GM06990 (cell line): ENCODE data around the gene ALK.

Source experiments
- DNase-seq: peaks from one replicate; pipeline ENCODE4 v3.0.0-alpha.2; 2011; ENCODE audit not compliant: insufficient read length; ENCODE audit errors: extremely low read depth
- H3K27me3 ChIP-seq: replicated peaks from 2 replicates; pipeline ENCODE4 v1.6.0; 2011; ENCODE audit warnings: low read length; ENCODE audit not compliant: control insufficient read depth, insufficient read depth
- H3K36me3 ChIP-seq: 2 replicates; pipeline ENCODE4 v1.5.1; 2011; ENCODE audit warnings: low read length; ENCODE audit not compliant: control insufficient read depth, insufficient read depth
- H3K4me3 ChIP-seq: replicated peaks from 2 replicates; pipeline ENCODE4 v1.5.1; 2011; ENCODE audit warnings: low read depth, mild to moderate bottlenecking, control low read depth, low read length
- TF ChIP-seq, protein P1 (sequence below): IDR thresholded peaks from 2 replicates; pipeline ENCODE4 v1.5.1; 2011; ENCODE audit warnings: low read length, control low read depth, mild to moderate bottlenecking, inconsistent platforms; ENCODE audit not compliant: insufficient read depth, poor library complexity, severe bottlenecking

ALK gene

DNA sequence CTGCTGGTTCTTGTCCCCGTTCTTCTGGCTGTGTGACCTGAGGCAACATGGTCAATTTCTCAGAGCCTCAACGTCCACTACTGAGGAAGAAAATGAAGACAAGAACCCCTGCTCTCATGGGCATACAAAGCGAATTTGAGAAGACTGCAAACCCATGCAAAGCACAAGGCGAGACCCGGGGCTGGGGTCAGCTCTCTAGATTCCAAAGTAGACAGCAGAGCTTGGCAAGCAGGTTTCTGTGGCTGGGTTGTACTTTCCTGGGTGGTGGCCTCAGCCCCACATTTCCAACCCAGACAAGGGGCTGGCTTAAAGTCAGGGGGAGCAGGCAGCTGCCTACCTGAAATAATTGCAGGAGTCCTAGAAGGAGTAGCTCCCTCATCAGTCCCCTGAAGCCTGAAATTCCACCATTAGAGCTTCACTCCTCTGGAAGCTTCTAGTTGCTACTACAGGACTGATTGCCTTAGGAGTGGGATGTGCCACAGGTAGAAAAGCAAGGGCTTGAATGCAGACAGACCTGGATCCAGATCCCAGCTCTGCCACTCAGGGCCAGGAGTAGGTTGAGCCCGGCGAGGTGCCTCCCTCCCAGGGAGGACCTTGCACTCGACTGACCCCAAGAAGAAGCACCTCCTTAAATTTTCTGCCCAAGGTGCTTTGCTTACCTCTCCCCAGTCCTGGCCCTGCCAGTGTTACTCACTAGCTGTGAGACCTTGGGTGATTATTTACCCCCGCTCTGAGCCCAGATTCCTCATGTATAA is 678.6 kb downstream of the ALK start:
- TF ChIP-seq, protein P1, sequence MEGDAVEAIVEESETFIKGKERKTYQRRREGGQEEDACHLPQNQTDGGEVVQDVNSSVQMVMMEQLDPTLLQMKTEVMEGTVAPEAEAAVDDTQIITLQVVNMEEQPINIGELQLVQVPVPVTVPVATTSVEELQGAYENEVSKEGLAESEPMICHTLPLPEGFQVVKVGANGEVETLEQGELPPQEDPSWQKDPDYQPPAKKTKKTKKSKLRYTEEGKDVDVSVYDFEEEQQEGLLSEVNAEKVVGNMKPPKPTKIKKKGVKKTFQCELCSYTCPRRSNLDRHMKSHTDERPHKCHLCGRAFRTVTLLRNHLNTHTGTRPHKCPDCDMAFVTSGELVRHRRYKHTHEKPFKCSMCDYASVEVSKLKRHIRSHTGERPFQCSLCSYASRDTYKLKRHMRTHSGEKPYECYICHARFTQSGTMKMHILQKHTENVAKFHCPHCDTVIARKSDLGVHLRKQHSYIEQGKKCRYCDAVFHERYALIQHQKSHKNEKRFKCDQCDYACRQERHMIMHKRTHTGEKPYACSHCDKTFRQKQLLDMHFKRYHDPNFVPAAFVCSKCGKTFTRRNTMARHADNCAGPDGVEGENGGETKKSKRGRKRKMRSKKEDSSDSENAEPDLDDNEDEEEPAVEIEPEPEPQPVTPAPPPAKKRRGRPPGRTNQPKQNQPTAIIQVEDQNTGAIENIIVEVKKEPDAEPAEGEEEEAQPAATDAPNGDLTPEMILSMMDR: no peak
- no peaks in the 10 kb centered on the region for H3K36me3 ChIP-seq
- H3K4me3 ChIP-seq: no peak overlapping the region
- no peak for DNase-seq
- H3K27me3 ChIP-seq: no peaks in the 10 kb centered on the region

GRCh38 chr2:29241955-29242565 is 679.3 kb downstream of the ALK start:
- Histone ChIP-seq H3K36me3 (no peaks in the 10 kb centered on the region), H3K4me3 (no peak overlapping the region), H3K27me3 (no peaks in the 10 kb centered on the region)
- TF ChIP-seq, protein P1: no peak
- DNase-seq: no peak

- H3K36me3 ChIP-seq: no peaks in the 10 kb centered on the region
- TF ChIP-seq, protein P1: no peak
- DNase-seq: no peak
- H3K27me3 ChIP-seq: peaks cover 1% of the 10 kb centered on the region; the same call in 1 of the 2 replicates
- no peak overlapping the region for H3K4me3 ChIP-seq
Observed at GRCh38 chr2:29241341-29241740, 680.0 kb downstream of the ALK start.

DNA sequence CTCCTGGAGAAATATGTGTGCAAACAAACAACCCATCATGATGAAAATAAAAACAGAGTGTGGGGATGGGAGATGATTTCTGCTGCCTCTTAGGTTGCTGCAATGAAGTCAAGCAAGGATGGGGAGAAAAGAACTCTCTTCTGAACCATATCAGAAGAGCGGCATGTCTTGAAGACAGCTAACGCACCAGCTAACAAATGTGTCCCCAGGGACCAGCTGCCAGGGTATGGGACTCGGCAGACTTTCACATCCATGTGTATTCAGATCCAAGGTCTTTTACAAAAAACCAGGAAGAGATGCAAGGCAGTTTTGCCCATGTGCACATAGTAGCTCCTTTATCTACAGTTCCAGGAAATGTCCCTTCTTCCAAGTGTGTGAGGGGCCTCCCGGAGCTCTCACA is 680.8 kb downstream of the ALK start:
- Histone ChIP-seq H3K4me3 (no peak overlapping the region), H3K36me3 (no peaks in the 10 kb centered on the region), H3K27me3 (peaks cover 3% of the 10 kb centered on the region; the same call in 1 of the 2 replicates)
- TF ChIP-seq, protein P1: no peak
- no peak for DNase-seq

DNA sequence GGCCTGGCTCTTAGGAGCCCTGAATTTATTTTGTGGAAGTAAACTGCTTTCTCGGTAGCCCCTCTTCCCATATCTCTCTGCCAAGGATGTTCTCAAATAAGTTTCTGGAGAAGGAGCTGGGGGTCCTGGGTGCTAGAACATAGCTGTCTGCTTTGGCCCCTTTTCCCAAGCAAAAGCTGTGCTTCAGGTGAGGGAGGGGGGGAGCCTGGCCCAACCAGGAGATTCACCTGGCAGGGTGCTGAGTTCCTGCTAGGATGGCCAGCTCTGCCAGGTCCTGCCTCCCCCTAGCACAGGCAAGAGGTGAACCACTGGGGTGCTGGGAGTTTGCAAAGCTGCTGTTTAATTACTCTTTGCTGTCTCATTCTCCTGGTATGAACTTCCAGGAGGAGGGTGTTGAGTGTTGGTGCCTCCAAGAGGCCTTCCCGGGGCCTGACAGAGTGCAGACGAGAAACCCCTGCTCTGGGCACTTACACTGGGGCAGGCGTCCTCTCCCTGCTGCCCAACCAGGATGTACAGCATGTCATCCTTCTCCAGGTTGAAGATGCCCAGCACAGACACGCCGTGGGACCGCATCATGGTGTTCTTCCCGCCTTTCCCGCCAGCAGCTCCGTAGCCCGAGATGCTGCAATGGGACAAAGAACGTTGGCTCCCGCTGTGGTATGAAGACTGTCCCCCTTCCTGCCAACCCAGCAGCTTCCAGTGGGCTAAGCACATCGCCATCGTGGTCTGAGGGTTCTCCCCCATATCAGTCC is 682.0 kb downstream of the ALK start:
- peaks cover 3% of the 10 kb centered on the region; the same call in 1 of the 2 replicates for H3K27me3 ChIP-seq
- DNase-seq: no peak
- no peak overlapping the region for H3K4me3 ChIP-seq
- TF ChIP-seq, protein P1: no peak
- no peaks in the 10 kb centered on the region for H3K36me3 ChIP-seq
